WERI-Rb-1 (cell line): ENCODE measurements around the gene BORCS8.

ENCODE experiments used
- DNase-seq: peaks from one replicate; pipeline ENCODE4 v3.0.0-alpha.2; 2020
- H3K27ac ChIP-seq: fragments of 250-450 bp; sonication (Bioruptor Pico); 2 replicates; pipeline ENCODE4 v1.5.1; 2020; ENCODE audit warnings: mild to moderate bottlenecking, moderate library complexity
- H3K27me3 ChIP-seq: fragments of 250-450 bp; sonication (Bioruptor Pico); 2 replicates; pipeline ENCODE4 v1.5.1; 2021; ENCODE audit warnings: mild to moderate bottlenecking, low read depth, moderate library complexity; ENCODE audit not compliant: insufficient read depth, severe bottlenecking
- H3K36me3 ChIP-seq: fragments of 250-450 bp; sonication (Bioruptor Pico); 2 replicates; pipeline ENCODE4 v1.5.1; 2020; ENCODE audit warnings: mild to moderate bottlenecking, moderate library complexity
- H3K4me3 ChIP-seq: 2 replicates; pipeline ENCODE4 v1.5.1; 2011; ENCODE audit warnings: low read depth, mild to moderate bottlenecking, control low read depth, low read length
- H3K9me3 ChIP-seq: fragments of 250-450 bp; sonication (Bioruptor Pico); 2 replicates; pipeline ENCODE4 v1.5.1; 2021; ENCODE audit warnings: mild to moderate bottlenecking, moderate library complexity; ENCODE audit not compliant: severe bottlenecking
- CTCF ChIP-seq: IDR thresholded peaks from 2 replicates; pipeline ENCODE4 v1.5.1; 2011; ENCODE audit warnings: low read depth, mild to moderate bottlenecking, control low read depth, inconsistent platforms, low read length

The BORCS8 gene

GRCh38 chr19:19193926-19194325 lies 2.0 kb upstream of the BORCS8 start:
- DNase-seq = no peak
- Histone ChIP-seq H3K9me3 (no peaks in the 10 kb centered on the region), H3K4me3 (no peak overlapping the region), H3K27me3 (no peaks in the 10 kb centered on the region), H3K27ac (no peak overlapping the region), H3K36me3 (peaks cover 33% of the 10 kb centered on the region)
- no peak for TF ChIP-seq CTCF

GRCh38 chr19:19192910-19193423 lies 1.0 kb upstream of the BORCS8 start:
- Histone ChIP-seq H3K27ac (peak overlapping the region; percentile 78), H3K36me3 (peaks cover 24% of the 10 kb centered on the region), H3K27me3 (no peaks in the 10 kb centered on the region), H3K9me3 (no peaks in the 10 kb centered on the region), H3K4me3 (peak overlapping the region; percentile 98)
- TF ChIP-seq CTCF = no peak
- no peak for DNase-seq

- Histone ChIP-seq H3K27ac (peak overlapping the region; percentile 97), H3K9me3 (no peaks in the 10 kb centered on the region), H3K4me3 (peak overlapping the region; percentile 98), H3K27me3 (no peaks in the 10 kb centered on the region), H3K36me3 (peaks cover 14% of the 10 kb centered on the region)
- TF ChIP-seq CTCF = no peak
- DNase-seq = no peak
These were observed 229 bp downstream of the BORCS8 start for GRCh38 chr19:19191768-19192077.

- Histone ChIP-seq H3K36me3 (peaks cover 10% of the 10 kb centered on the region), H3K27ac (peak overlapping the region; percentile 2; the same call in 1 of the 2 replicates), H3K4me3 (no peak overlapping the region), H3K9me3 (no peaks in the 10 kb centered on the region), H3K27me3 (no peaks in the 10 kb centered on the region)
- TF ChIP-seq CTCF = no peak
- DNase-seq = peak; percentile 31
These were observed 5.2 kb downstream of the BORCS8 start for GRCh38 chr19:19186742-19187141.

- peak overlapping the region; percentile 2; the same call in 1 of the 2 replicates for H3K27ac ChIP-seq
- H3K36me3 ChIP-seq = peaks cover 10% of the 10 kb centered on the region
- DNase-seq = peak; percentile 88
- no peak overlapping the region for H3K4me3 ChIP-seq
- H3K27me3 ChIP-seq = no peaks in the 10 kb centered on the region
- H3K9me3 ChIP-seq = no peaks in the 10 kb centered on the region
- peak; percentile 95 for TF ChIP-seq CTCF
These were observed 5.9 kb downstream of the BORCS8 start for GRCh38 chr19:19185853-19186740.
